Measurements from ENCODE around the gene TMEM259.

DNA sequence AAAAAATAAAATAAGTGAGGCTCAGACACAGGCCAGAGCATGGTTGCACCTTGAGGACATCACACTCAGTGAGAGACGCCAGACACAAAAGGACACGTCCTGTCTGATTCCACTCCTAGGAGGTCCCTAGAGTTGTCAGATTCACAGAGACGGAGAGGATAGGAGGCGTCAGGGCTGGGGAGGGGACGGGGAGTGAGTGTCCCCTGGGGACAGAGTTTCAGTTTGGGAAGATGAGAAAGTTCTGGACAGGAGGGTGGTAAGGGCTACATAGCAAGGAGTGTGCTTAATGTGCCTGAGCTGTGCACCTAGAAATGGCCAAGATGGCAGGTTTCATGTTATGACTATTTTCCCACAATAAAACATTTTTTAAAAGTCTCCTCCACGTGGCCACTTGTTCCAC, 22.9 kb downstream of the TMEM259 start:
- TF ChIP-seq, protein P1, sequence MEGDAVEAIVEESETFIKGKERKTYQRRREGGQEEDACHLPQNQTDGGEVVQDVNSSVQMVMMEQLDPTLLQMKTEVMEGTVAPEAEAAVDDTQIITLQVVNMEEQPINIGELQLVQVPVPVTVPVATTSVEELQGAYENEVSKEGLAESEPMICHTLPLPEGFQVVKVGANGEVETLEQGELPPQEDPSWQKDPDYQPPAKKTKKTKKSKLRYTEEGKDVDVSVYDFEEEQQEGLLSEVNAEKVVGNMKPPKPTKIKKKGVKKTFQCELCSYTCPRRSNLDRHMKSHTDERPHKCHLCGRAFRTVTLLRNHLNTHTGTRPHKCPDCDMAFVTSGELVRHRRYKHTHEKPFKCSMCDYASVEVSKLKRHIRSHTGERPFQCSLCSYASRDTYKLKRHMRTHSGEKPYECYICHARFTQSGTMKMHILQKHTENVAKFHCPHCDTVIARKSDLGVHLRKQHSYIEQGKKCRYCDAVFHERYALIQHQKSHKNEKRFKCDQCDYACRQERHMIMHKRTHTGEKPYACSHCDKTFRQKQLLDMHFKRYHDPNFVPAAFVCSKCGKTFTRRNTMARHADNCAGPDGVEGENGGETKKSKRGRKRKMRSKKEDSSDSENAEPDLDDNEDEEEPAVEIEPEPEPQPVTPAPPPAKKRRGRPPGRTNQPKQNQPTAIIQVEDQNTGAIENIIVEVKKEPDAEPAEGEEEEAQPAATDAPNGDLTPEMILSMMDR (IDR thresholded peaks at IDR 0.05) = no peak
- no peak for TF ChIP-seq EP300 (IDR thresholded peaks at IDR 0.05)
- TF ChIP-seq POLR2AphosphoS5 (IDR thresholded peaks at IDR 0.05) = no peak
